ENCODE measurements around the gene MOB3A.

Gene MOB3A

DNA sequence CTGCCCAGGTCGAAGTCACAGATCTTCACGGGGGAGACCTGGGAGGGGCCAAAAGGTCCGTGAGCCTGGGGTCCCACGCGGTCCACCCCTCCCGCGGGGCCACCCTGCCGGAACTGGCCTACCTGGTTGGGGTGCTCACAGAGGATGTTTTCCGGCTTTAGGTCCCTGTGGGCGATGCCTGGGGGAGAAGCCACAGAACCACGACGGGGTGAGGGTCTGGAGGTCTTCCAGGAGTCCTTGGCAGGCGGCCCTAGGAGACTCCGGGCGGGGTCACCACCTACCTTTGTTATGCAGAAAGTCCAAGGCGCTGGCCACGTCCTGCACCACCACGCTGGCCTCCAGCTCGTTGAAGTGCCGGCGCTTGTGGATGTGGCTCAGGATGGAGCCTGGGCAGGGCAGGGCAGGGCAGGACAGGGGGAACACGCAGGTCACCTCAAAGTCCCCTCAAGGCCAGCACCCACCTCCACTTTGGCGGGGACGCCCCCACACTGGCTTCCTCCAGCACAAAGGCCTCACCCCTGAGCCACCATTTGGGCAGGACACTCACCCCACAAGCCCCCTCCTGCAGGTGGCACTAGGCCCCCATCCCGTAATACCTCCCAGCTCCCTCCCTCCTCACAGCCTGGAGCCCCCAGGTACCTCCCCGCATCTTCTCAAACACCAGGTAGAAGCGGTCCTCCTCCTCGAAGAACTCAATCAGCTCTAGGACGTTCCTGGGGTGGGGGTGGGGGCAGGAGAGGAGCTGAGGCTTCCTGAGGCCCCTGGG is 53.5 kb downstream of the MOB3A start:
- peak overlapping the region; percentile 70 for H3K4me3 ChIP-seq
- peak overlapping the region; percentile 93 to 97 for H3K27ac ChIP-seq
- no peak for DNase-seq (ENCODE audit: low spot score)
- TF ChIP-seq, protein P1, sequence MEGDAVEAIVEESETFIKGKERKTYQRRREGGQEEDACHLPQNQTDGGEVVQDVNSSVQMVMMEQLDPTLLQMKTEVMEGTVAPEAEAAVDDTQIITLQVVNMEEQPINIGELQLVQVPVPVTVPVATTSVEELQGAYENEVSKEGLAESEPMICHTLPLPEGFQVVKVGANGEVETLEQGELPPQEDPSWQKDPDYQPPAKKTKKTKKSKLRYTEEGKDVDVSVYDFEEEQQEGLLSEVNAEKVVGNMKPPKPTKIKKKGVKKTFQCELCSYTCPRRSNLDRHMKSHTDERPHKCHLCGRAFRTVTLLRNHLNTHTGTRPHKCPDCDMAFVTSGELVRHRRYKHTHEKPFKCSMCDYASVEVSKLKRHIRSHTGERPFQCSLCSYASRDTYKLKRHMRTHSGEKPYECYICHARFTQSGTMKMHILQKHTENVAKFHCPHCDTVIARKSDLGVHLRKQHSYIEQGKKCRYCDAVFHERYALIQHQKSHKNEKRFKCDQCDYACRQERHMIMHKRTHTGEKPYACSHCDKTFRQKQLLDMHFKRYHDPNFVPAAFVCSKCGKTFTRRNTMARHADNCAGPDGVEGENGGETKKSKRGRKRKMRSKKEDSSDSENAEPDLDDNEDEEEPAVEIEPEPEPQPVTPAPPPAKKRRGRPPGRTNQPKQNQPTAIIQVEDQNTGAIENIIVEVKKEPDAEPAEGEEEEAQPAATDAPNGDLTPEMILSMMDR (IDR thresholded peaks at IDR 0.05), result no peak

DNA sequence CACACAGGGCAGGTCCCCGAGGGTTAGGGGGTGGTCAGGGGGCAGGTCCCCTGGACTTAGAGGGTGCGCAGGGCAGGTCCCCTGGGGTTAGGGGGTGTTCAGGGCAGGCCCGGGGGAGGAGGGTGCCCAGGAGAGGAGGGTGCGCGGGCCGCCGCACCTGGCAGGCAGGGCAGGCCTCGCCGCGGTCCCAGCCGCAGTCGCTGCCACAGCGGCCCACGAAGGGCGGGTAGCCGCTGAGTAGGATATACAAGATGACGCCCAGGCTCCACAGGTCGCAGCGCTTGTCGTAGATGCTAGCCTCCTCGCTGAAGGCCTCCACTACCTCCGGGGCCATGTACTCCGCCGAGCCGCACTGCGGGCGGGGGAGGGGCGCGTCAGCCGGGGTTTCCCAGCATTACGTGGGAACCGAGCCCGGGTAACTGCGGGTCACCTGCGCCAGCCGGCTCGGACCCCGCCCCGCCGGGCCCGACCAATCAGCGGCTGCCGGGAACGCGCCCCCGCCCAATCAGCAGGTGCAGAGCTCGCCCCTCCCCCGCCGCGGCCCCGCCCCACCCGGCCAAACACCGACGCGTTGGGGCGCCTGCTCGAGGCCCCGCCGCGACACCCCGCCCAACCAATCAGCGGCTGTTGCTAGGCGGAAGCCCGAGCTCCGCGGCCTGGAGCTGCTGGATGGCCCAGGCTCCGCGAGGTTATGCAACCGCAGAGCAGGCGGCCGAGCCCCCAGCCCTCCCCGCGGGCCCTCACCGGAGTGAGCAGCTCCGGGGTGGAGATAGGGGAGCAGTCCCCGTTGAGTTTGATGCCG is 54.2 kb downstream of the MOB3A start:
- Histone ChIP-seq H3K27ac (peak overlapping the region; percentile 93 to 97), H3K4me3 (peak overlapping the region; percentile 70)
- TF ChIP-seq, protein P1 (IDR thresholded peaks at IDR 0.05), result no peak
- DNase-seq (ENCODE audit: low spot score), result peak; percentile 98

DNA sequence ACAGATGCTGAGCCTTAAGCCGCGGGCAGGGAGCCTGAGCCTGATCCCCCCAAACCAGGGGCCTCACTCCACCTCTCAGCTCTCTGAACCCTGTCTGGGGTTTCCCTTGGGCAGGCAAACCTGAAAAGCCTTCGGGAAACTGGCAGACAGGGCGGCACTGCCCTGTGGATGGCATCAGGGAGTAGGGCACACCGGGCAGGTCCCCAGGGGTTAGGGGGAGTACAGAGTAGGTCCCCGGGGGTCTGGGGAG is 54.8 kb downstream of the MOB3A start:
- TF ChIP-seq, protein P1 (IDR thresholded peaks at IDR 0.05), result no peak
- Histone ChIP-seq H3K27ac (peak overlapping the region; percentile 93 to 97), H3K4me3 (peak overlapping the region; percentile 70)
- DNase-seq (ENCODE audit: low spot score), result no peak

DNA sequence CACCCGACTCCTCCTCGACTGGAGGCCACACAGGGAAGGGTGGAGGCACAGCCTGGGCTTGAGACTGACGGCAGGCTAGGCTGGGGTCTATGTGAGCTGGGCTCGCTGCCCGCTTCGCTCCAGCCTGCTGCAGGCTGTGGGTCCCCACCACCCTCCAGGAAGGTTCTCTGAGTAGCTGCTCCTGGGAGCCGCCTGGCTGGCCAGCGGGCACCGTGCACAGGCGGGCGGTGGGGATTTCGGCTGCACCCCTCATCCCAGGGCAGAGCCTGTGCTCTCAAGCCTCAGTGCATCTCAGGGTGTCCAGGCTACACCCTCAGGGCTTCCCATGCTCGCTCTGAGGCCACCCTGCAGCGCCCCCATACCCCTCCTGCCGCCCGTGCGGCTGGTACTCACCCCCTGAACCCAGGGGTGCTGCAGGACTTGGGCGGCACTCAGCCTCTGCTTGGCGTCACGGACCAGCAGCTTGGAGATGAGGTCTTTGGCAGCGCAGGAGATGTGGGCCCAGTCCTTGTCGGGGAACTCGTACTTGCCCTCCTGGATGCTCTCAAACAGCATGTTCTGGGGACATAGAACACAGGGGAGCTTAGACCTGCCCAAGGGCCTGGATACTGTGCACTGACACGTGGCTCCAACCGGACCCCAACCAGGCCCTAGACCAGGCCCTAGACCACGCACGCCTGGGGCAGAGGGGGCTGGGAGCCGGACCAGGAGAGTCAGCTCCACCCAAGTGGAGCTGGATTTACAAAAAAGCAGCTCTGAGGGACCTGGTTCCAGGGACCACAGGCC is 55.3 kb downstream of the MOB3A start:
- peak overlapping the region; percentile 93 to 97 for H3K27ac ChIP-seq
- H3K4me3 ChIP-seq, result no peak overlapping the region
- no peak for DNase-seq (ENCODE audit: low spot score)
- TF ChIP-seq, protein P1 (IDR thresholded peaks at IDR 0.05), result no peak

DNA sequence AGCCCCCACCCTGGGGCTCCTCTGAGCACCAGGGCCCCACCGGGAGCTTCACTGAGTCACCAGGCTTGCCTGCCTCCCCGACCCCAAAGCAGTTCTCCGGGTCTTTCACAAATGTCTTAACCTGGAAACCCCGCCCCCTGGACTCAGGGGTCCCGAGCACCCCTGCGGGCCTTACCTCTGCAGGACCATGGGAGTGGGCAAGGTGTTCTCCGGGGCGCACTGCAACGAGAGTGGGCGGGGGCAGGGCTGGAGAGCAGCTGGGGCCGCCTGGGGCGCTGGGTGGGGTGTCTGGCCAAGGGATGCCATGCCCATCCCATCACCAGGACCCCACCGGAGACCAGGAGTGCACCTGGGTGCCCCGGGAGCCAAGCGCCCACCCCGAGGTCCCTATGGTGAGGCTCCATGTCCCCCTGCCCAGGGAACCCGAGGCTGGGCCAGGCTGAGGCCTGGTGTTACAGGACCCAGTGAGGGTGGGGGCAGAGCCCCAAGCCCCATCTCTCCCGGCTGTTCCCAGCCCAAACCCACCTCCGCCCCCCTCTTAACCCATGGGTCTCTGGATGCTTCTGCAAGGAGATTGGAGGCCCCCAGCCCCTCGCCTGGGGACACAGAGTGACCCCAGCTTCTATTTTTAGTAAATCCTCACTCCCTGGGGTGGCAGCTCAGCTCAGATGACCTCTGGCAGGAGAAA is 56.0 kb downstream of the MOB3A start:
- DNase-seq (ENCODE audit: low spot score), result no peak
- Histone ChIP-seq H3K4me3 (no peak overlapping the region), H3K27ac (peak overlapping the region; percentile 93 to 97)
- TF ChIP-seq, protein P1 (IDR thresholded peaks at IDR 0.05), result no peak

DNA sequence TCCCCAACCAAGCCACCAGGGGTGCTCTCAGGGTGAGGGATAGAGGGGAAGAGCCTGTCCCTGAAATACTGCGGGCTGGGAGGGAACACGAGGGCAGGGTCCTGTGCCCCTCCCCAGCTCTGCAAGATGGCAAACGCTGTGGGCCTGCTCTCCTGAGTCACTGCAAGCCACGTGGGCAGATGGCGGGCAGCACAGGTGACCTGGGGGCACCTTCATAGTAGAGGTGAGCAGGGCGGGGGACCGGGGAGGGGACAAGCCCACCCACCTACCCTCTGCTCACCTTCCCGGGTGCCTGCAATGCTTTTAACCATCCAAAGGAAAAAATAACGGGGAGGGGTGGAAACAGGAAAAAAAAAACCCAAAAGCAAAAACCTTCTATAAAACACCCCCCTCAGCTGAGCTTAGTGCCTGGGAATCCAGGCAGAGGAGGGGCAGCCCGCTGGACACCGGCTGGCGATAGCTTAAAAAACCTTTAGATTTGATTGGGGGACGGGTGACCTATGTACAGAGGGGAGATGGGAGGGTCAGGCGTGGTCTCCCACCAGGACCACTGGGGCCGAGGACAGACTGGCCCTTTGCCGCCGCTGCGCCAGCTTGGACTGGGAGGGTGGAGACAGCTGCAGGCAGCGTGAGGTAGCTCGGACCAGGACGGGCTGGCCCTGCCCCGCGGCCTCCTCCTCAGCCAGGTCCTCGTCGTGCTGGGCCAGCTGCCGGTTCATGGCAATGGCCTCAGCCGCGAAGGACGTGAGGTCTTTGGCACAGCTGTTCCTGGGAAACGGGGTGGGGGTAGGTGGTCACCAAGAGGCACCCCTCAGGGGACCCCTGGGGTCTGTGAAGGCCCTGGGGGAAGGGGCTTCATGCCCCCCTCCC is 56.8 kb downstream of the MOB3A start:
- no peak for DNase-seq (ENCODE audit: low spot score)
- TF ChIP-seq, protein P1 (IDR thresholded peaks at IDR 0.05), result no peak
- Histone ChIP-seq H3K4me3 (no peak overlapping the region), H3K27ac (peak overlapping the region; percentile 1 to 97)
